Right lobe of liver (tissue), 6 donors: ENCODE measurements around the gene TENM4. TPM values are rescaled to one million over a fixed set of nuclear protein-coding genes. Genes with fewer than 3 reads are reported as not detected.

Source experiments
- ATAC-seq, 4 donors: fragments of 200-7000 bp; cut with Tn5 transposase; one replicate each; pipeline ENCODE4 v1.9.1; 2020; ENCODE audit warnings: mild to moderate bottlenecking in 4 of 4, moderate library complexity in 4 of 4
- DNase-seq, 3 donors: peaks; one replicate each; pipeline ENCODE4 v3.0.0-alpha.2; 2020
- H3K27ac ChIP-seq, 3 donors: fragments of 200-600 bp; one replicate each; pipeline ENCODE4 v1.8.0; 2022
- H3K27me3 ChIP-seq, 2 donors: fragments of 200-600 bp; one replicate each; pipeline ENCODE4 v1.8.0; 2022
- H3K36me3 ChIP-seq, 4 donors: fragments of 200-600 bp; sonication (generic) in 1 of 4; one replicate each; pipeline versions ENCODE4 v1.5.1 to v1.8.0; 2017 to 2022; ENCODE audit warnings: control low read depth in 1 of 4
- H3K4me1 ChIP-seq, 4 donors: fragments of 200-600 bp; sonication (generic) in 1 of 4; one replicate each; pipeline versions ENCODE4 v1.5.1 to v1.8.0; 2017 to 2022; ENCODE audit warnings: control low read depth in 1 of 4
- H3K4me3 ChIP-seq, 3 donors: fragments of 200-600 bp; one replicate each; pipeline ENCODE4 v1.8.0; 2022
- H3K9me3 ChIP-seq, 4 donors: fragments of 200-600 bp; sonication (generic) in 1 of 4; one replicate each; pipeline versions ENCODE4 v1.5.1 to v1.8.0; 2017 to 2022; ENCODE audit warnings: control low read depth in 1 of 4
- CTCF ChIP-seq, 4 donors: fragments of 200-600 bp in 3 of 4; fragments of 450-650 bp in 1 of 4; IDR thresholded peaks; one replicate each; pipeline versions ENCODE4 v1.5.1 to v1.8.0; 2016 to 2022; ENCODE audit warnings: antibody characterized with exemption in 4 of 4, mild to moderate bottlenecking in 2 of 4
- POLR2A ChIP-seq: fragments of 450-650 bp; IDR thresholded peaks from one replicate; pipeline ENCODE4 v1.6.1; 2017; ENCODE audit warnings: antibody characterized with exemption, mild to moderate bottlenecking
- WGBS: methylation state at CpG from one replicate; pipeline ENCODE4 v1.1.6; 2018; ENCODE audit warnings: low coverage, low lambda C conversion rate; ENCODE audit not compliant: insufficient coverage; ENCODE audit errors: missing lambda C conversion rate; 5-methylcytosine and 5-hydroxymethylcytosine counted together
- intact Hi-C, 2 donors: fragments of 100-400 bp; cut with DNase I; formaldehyde crosslinking; loops; one replicate each; pipeline versions ENCODE4 v1.11.2 to v1.14.1; 2022
- total RNA-seq, 6 experiments: library from RNA; depleted of rRNA in 2 of 6; stranded (reverse); fragments of >200 nt in 2 of 6; fragmentation: NEBNext Ultra II Directional in 3 of 6; extraction: Animal tissue kit (Norgen Biotek cat#: 25700) in 3 of 6; gene quantifications; one replicate each; pipeline versions ENCODE4 v1.1.0 to v1.2.4, GENCODE V29; 2016 to 2023
- donor health status: DM: no; HTN: yes; CAD: no.
- donor health status: DM: no; HTN: no; CAD: no.
- donor health status: DM: no; HTN: no; CAD: no.
- donor health status: DM: no; HTN: yes; CAD: no.
- donor health status: DM: no; HTN: yes; CAD: no.

Gene TENM4
- total RNA-seq, 6 experiments from 2014 or later, result 0.04 to 0.58 (median 0.14) TPM; not detected in 2

GRCh38 chr11:78920329-78920728 is 520.5 kb downstream of the TENM4 start:
- 63% methylated on average over 9 of the region's 9 CpGs for WGBS
- Histone ChIP-seq H3K9me3 (no peaks in the 10 kb centered on the region), H3K4me3 (no peak overlapping the region), H3K27me3 (no peaks in the 10 kb centered on the region), H3K4me1 (no peaks in the 10 kb centered on the region), H3K36me3 (no peaks in the 10 kb centered on the region), H3K27ac (no peak overlapping the region)
- no peak for DNase-seq
- no peak for ATAC-seq
- intact Hi-C loops, result no loop called here
- TF ChIP-seq POLR2A (no peak), CTCF (IDR thresholded peaks at IDR 0.05) (no peak)

DNA sequence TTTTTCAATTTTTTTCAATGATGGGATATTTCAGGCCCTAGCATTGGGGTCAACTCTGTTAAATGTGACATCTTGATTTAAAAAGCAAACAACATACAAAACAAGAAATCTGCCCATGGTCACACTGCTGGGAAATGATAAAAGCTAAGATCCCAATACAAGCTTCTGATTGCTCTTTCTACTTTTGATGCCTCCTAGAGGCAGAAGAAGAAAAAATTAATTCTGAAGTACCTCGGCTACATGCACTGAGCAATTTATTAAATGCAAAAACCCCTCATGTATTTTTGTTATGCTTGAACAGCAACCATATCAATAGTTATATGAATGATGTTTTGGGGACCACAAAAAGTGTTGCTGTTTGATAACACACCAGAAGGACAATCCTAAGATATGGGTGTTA is 524.1 kb downstream of the TENM4 start:
- Histone ChIP-seq H3K27ac (no peak overlapping the region), H3K9me3 (no peaks in the 10 kb centered on the region), H3K4me1 (no peaks in the 10 kb centered on the region), H3K36me3 (no peaks in the 10 kb centered on the region), H3K4me3 (no peak overlapping the region), H3K27me3 (no peaks in the 10 kb centered on the region)
- 54% methylated on average over 1 of the region's 1 CpG for WGBS
- TF ChIP-seq POLR2A, result no peak
- TF ChIP-seq CTCF (IDR thresholded peaks at IDR 0.05), result peak in 2 of 4 donors; percentile 8 to 9
- ATAC-seq (no peak), DNase-seq (no peak)
- intact Hi-C loops, result no loop called here

DNA sequence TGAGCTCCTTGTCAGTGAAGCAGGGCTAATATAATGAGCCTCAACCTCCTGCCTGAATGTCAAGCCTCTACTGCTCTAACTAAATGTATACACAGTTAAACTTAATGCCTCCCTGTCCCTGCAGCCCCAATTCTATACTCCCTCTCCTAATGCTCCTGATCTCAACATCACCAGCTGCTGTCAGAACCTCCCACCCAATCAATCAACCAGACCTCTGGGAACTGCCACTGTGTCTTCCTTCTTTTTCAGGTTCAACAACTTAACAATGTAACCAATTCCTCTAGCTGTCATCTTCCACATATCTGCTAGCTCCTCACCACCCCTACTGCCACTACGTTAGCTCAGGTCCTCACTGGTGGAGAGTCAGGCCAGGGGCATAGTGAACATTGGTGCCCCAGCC is 526.3 kb downstream of the TENM4 start:
- ATAC-seq (no peak), DNase-seq (no peak)
- TF ChIP-seq CTCF (IDR thresholded peaks at IDR 0.05), result no peak
- TF ChIP-seq POLR2A, result no peak
- Histone ChIP-seq H3K36me3 (no peaks in the 10 kb centered on the region), H3K27me3 (no peaks in the 10 kb centered on the region), H3K4me1 (no peaks in the 10 kb centered on the region), H3K9me3 (no peaks in the 10 kb centered on the region), H3K4me3 (no peak overlapping the region), H3K27ac (no peak overlapping the region)
- 55% methylated on average over 1 of the region's 1 CpG for WGBS
- intact Hi-C loops, result no loop called here

GRCh38 chr11:78912778-78913177 is 528.1 kb downstream of the TENM4 start:
- no peak for DNase-seq
- no peak overlapping the region for H3K27ac ChIP-seq

More at GRCh38 chr11:78912778-78913177, 528.1 kb downstream of the TENM4 start:
- no peak for ATAC-seq
- Histone ChIP-seq H3K36me3 (no peaks in the 10 kb centered on the region), H3K9me3 (no peaks in the 10 kb centered on the region), H3K4me3 (no peak overlapping the region), H3K27me3 (no peaks in the 10 kb centered on the region), H3K4me1 (no peaks in the 10 kb centered on the region)
- TF ChIP-seq POLR2A (no peak), CTCF (IDR thresholded peaks at IDR 0.05) (no peak)
- intact Hi-C loops, result no loop called here
- WGBS, result 81% methylated on average over 4 of the region's 4 CpGs
